ENCODE measurements around the gene SPRR1B.

DNA sequence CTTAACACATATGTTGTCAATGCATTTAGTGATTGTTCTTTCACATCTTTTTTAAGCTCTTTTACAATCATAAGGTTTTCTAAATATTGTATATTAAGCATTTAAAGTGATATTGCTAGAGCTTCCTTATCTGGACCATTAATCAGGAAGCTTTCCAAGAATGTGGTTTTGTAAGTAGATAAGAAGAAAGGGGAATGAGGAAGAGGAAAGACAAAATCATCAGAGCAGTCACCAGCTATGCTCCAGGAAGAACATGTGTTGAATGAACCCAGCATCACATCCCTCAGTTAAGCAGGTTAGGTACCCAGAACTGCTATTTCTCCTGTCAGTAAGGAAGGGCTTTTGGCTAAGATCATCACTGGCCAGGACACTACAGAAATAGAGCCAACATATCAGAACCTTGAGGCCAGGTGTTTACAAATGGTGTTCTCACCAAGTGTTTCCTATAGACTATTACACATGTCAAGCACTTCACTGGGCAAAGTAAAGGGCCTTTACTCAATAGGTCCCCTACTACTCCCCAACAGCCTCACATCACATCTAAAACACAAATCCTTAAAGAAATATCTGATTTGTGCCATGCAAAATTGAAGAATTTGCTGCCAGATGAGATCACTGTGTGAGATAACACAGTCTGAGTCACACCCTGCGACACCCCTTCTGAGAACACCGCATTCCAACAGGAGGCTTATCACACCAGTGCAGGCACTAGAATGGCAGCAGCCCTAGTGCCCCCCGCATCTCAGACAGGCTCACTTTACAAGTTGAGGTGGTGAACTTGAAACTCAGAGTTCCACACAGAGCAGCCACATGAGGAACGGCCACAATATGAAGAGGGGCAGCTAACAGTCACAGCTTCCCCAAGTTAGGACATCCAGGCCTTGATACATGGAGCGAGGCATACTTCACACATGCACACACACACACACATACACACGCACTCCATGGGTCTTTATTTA is 28.1 kb downstream of the SPRR1B start:
- TF ChIP-seq, protein P1, sequence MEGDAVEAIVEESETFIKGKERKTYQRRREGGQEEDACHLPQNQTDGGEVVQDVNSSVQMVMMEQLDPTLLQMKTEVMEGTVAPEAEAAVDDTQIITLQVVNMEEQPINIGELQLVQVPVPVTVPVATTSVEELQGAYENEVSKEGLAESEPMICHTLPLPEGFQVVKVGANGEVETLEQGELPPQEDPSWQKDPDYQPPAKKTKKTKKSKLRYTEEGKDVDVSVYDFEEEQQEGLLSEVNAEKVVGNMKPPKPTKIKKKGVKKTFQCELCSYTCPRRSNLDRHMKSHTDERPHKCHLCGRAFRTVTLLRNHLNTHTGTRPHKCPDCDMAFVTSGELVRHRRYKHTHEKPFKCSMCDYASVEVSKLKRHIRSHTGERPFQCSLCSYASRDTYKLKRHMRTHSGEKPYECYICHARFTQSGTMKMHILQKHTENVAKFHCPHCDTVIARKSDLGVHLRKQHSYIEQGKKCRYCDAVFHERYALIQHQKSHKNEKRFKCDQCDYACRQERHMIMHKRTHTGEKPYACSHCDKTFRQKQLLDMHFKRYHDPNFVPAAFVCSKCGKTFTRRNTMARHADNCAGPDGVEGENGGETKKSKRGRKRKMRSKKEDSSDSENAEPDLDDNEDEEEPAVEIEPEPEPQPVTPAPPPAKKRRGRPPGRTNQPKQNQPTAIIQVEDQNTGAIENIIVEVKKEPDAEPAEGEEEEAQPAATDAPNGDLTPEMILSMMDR (IDR thresholded peaks at IDR 0.05): no peak
- TF ChIP-seq EP300 (IDR thresholded peaks at IDR 0.05) (no peak), POLR2A (IDR thresholded peaks at IDR 0.05) (no peak)
